Uterus (tissue), 4 donors: ENCODE data around the gene STON1. TPM values are rescaled to one million over a fixed set of nuclear protein-coding genes. Genes with fewer than 3 reads are reported as not detected.

Experiments
- DNase-seq, 2 donors: peaks; one replicate each; pipeline ENCODE4 v3.0.0-alpha.2; 2019 to 2020
- H3K27ac ChIP-seq, 2 donors: fragments of 200-600 bp; sonication (generic); 1 replicate in 1 of 2; 2 replicates in 1 of 2; pipeline ENCODE4 v1.5.1; 2016 to 2018
- H3K27me3 ChIP-seq, 2 donors: fragments of 200-600 bp; sonication (generic); one replicate each; pipeline ENCODE4 v1.5.1; 2018 to 2019; ENCODE audit warnings: control low read depth in 1 of 2
- H3K36me3 ChIP-seq, 2 donors: fragments of 200-600 bp; sonication (generic); one replicate each; pipeline ENCODE4 v1.5.1; 2019; ENCODE audit warnings: control low read depth in 1 of 2
- H3K4me1 ChIP-seq, 2 donors: fragments of 200-600 bp; sonication (generic); one replicate each; pipeline ENCODE4 v1.5.1; 2018 to 2019; ENCODE audit warnings: control low read depth in 1 of 2
- H3K4me3 ChIP-seq, 2 donors: fragments of 200-600 bp; sonication (generic); 1 replicate in 1 of 2; 2 replicates in 1 of 2; pipeline ENCODE4 v1.5.1; 2018 to 2019; ENCODE audit warnings: mild to moderate bottlenecking in 1 of 2
- H3K9me3 ChIP-seq, 2 donors: fragments of 200-600 bp; sonication (generic); one replicate each; pipeline ENCODE4 v1.5.1; 2019; ENCODE audit warnings: control low read depth in 1 of 2
- CTCF ChIP-seq, 4 experiments: fragments of 200-600 bp in 2 of 4; fragments of 450-650 bp in 2 of 4; sonication (generic) in 2 of 4; IDR thresholded peaks; one replicate each; pipeline ENCODE4 v1.5.1; 2016 to 2019; ENCODE audit warnings: antibody characterized with exemption in 4 of 4, mild to moderate bottlenecking in 2 of 4, moderate library complexity in 1 of 4
- POLR2A ChIP-seq, 2 donors: fragments of 450-650 bp; IDR thresholded peaks; one replicate each; pipeline ENCODE4 v1.6.1; 2016; ENCODE audit warnings: antibody characterized with exemption in 2 of 2, mild to moderate bottlenecking in 1 of 2, moderate library complexity in 1 of 2
- intact Hi-C: fragments of 100-400 bp; cut with DNase I; formaldehyde crosslinking; loops from one replicate; pipeline ENCODE4 v1.15.1; 2023; ENCODE audit warnings: low total_unique reads
- total RNA-seq, 4 donors: library from RNA; depleted of rRNA in 3 of 4; stranded (reverse); fragments of >200 nt in 3 of 4; gene quantifications; one replicate each; pipeline versions ENCODE4 v1.1.0 to v1.2.4, GENCODE V29; 2014 to 2023
- donor health status: DM: yes; HTN: yes; CAD: no.

The STON1 gene
- total RNA-seq, 4 donors from 2014 or later, result 55.6 to 75.3 (median 65.8) TPM

- Histone ChIP-seq H3K9me3 (no peaks in the 10 kb centered on the region), H3K36me3 (no peaks in the 10 kb centered on the region), H3K4me3 (no peak overlapping the region), H3K27ac (no peak overlapping the region), H3K4me1 (no peaks in the 10 kb centered on the region), H3K27me3 (no peaks in the 10 kb centered on the region)
- TF ChIP-seq CTCF (IDR thresholded peaks at IDR 0.05) (no peak), POLR2A (IDR thresholded peaks at IDR 0.05) (no peak)
- no peak for DNase-seq
- intact Hi-C loops, result loop anchor here (10.0 kb wide), 2 partner anchors 49 to 119 kb away; partner anchors contain the start of gene STON1
Measured at GRCh38 chr2:48583961-48584360, 54.0 kb downstream of the STON1 start.

GRCh38 chr2:48584551-48584950 lies 54.6 kb downstream of the STON1 start:
- no peak for DNase-seq
- Histone ChIP-seq H3K27ac (no peak overlapping the region), H3K36me3 (no peaks in the 10 kb centered on the region), H3K27me3 (no peaks in the 10 kb centered on the region), H3K4me1 (no peaks in the 10 kb centered on the region), H3K4me3 (no peak overlapping the region), H3K9me3 (no peaks in the 10 kb centered on the region)
- TF ChIP-seq POLR2A (IDR thresholded peaks at IDR 0.05), result no peak
- no peak for TF ChIP-seq CTCF (IDR thresholded peaks at IDR 0.05)
- intact Hi-C loops, result loop anchor here (10.0 kb wide), 2 partner anchors 50 to 120 kb away; partner anchors contain the start of gene STON1

DNA sequence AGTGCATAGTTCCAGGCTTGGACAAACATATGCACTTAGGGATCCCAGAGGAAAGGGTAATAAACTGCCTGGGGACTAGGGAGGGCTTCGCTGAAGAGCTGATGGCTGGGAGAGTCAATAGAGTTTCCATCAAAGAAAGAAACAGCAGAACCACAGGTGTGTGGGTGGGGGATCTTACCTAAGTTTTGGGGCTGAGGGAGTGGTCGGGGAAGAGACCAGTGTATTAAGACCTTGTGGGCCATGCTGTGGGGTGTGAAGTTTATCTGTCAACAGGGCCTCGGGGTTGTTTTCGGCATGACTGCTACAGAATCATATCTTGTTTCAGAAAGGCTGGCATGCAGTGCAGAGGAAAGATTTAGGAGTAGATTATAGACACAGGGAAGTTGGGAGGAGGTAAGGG lies 56.5 kb downstream of the STON1 start:
- H3K4me1 ChIP-seq, result no peaks in the 10 kb centered on the region
- H3K27ac ChIP-seq, result no peak overlapping the region
- H3K4me3 ChIP-seq, result no peak overlapping the region
- TF ChIP-seq POLR2A (IDR thresholded peaks at IDR 0.05) (no peak), CTCF (IDR thresholded peaks at IDR 0.05) (no peak)
- intact Hi-C loops, result loop anchor here (10.0 kb wide), 2 partner anchors 52 to 122 kb away; partner anchors contain the start of gene STON1
- no peak for DNase-seq
- H3K27me3 ChIP-seq, result no peaks in the 10 kb centered on the region
- H3K36me3 ChIP-seq, result no peaks in the 10 kb centered on the region
- H3K9me3 ChIP-seq, result no peaks in the 10 kb centered on the region

- no peak for DNase-seq
- H3K36me3 ChIP-seq, result no peaks in the 10 kb centered on the region
- no peaks in the 10 kb centered on the region for H3K27me3 ChIP-seq
- TF ChIP-seq POLR2A (IDR thresholded peaks at IDR 0.05) (no peak), CTCF (IDR thresholded peaks at IDR 0.05) (no peak)
- intact Hi-C loops, result loop anchor here (10.0 kb wide), 2 partner anchors 53 to 123 kb away; partner anchors contain the start of gene STON1
- no peak overlapping the region for H3K4me3 ChIP-seq
- no peak overlapping the region for H3K27ac ChIP-seq
- H3K4me1 ChIP-seq, result no peaks in the 10 kb centered on the region
- H3K9me3 ChIP-seq, result no peaks in the 10 kb centered on the region
Measured at GRCh38 chr2:48587560-48587959, 57.6 kb downstream of the STON1 start.

DNA sequence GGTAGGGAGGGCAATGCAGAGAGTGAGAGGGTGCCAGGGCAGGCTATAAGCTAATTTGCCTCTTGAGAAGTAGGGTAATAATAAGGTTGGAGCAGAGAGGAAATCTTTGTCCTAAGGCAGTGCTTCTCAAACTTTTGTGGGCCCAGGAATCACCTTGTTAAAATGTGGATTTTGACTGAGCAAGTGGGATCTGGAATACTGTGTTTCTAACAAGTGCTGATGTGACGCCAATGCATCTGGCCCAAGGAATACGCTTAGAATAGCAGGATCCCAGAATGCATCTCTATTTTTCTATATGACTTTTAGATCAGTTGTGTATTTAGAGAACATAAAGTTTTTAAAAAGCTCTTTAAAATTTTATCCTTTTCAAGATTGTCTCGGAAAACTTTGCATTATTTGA lies 58.0 kb downstream of the STON1 start:
- Histone ChIP-seq H3K27ac (no peak overlapping the region), H3K4me1 (no peaks in the 10 kb centered on the region), H3K36me3 (no peaks in the 10 kb centered on the region), H3K9me3 (no peaks in the 10 kb centered on the region), H3K4me3 (no peak overlapping the region), H3K27me3 (no peaks in the 10 kb centered on the region)
- intact Hi-C loops, result loop anchor here (10.0 kb wide), 2 partner anchors 53 to 123 kb away; partner anchors contain the start of gene STON1
- TF ChIP-seq POLR2A (IDR thresholded peaks at IDR 0.05) (no peak), CTCF (IDR thresholded peaks at IDR 0.05) (no peak)
- DNase-seq, result no peak
